ENCODE data around the gene ERP27.

ERP27 gene

GRCh38 chr12:14959463-14959862 is 21.1 kb upstream of the ERP27 start:
- DNase-seq: no peak

DNA sequence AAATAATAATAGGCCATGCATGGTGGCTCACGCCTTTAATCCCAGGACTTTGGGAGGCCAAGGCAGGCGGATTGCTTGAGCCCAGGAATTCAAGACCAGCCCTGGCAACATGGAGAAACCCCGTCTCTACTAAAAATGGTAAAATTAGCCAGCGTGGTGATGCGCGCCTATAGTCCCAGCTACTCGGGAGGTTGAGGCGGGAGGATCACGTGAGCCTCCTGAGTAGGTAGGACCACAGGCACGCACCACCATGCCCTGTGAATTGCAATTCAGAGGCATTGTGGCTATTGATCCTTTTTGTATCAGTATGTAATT is 20.7 kb upstream of the ERP27 start:
- no peak for DNase-seq

DNA sequence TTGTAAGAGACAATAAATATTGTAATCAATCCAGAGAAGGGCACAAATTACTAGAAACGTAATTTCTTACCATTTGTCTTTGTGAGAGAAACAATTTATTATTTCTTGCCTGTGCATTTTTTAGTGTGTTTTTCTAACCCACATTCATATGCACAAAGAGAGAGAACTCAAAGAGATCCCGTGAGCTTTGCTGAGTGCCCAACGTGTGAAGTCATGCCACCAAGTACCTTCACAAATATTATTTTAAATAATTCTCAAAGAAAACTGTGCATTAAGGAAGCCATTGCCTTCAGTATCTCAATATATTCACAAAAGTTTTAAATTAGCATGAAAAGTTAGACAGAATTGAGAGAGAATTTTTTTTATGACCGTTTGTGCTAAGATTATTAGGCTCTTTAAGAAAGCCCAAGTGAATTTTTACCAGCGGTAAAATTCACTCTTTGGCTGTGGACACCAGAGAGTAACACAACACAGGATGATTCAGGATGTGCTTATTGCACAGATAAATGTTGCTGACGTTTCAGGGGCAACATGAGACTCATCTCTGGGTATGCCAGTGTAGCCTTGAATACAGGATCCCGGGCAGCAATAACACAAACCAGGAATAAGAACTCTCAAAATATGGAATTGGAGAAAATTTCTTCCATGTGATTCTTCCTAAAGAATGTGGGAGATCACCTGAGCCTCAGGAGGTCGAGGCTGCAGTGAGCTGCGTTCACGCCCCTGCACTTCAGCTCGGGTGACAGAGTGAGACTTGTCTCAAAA is 20.2 kb upstream of the ERP27 start:
- DNase-seq: no peak

DNA sequence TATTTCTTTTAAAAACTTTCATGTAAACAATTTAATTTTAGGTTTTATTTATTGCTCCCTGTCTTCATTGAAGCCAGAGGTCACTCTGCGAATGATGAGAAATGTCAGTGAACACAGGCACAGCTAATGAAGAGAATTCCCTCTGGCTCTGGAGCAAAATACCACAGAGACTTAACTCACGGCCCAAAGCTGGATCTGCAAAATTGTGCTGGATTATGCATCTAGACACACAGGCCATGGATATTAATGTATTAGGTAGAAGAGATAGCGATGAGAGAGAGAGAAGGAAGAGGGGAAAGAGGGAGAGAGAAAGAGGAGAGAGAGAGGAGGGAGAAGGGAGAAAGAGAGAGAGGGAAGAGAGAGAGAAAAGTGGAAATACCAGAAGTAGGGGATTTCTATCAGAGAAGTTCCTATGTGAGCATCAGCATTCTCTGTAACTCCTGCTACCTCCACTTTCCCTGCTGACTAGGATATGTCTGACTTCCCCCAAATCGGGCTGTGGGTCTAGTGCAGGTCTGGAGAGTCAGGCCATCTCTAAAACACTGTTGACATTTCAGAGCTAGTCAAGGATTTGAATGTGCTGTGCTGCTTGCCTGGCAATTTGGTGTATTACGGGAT is 19.3 kb upstream of the ERP27 start:
- DNase-seq: no peak

GRCh38 chr12:14956905-14957304 is 18.6 kb upstream of the ERP27 start:
- DNase-seq: no peak

DNA sequence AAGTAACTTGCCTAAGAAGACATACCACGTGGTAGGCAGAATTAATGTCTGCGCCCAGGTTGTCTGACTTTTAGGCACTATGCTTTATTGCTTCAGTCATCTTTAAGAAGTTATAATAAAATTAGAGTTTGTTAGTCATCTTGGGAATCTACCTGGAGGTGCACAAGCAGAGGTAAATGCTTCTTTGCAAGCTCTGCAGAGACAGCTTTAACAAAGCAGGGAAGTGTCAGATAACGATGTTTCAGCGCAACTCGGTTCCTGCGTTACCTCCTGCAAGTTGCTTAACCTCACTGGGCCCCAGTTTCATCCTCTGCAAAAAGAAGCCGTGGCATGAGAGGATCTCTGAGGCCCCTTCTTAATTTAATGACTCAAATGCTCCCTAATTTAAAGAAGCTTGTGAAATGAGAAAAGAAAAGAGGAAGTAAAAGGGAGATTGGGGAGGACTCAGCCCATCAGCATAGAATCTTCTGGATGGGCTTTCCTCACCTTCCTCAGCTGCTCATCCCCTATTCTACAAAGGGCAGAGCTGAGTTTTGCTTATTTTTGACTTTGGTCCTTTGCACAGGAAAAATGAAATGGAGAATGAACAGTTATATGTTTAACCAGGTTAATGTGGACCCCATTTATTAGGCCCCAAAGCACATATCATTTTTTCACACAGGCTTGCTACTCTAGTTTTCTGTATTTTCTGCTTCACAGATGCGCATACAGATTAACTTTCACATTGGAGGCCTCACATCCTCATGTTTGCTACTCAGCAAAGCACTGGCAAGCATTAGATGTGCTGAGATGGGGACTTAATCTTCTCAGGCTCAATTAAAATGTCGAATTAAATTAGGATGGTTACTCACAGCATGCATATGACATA is 17.9 kb upstream of the ERP27 start:
- DNase-seq: no peak

GRCh38 chr12:14954269-14954668 is 15.9 kb upstream of the ERP27 start:
- no peak for DNase-seq

GRCh38 chr12:14953752-14954151 is 15.4 kb upstream of the ERP27 start:
- no peak for DNase-seq

GRCh38 chr12:14952299-14952921 is 14.1 kb upstream of the ERP27 start:
- DNase-seq: peak; percentile 30

GRCh38 chr12:14951851-14952250 is 13.5 kb upstream of the ERP27 start:
- DNase-seq: no peak

DNA sequence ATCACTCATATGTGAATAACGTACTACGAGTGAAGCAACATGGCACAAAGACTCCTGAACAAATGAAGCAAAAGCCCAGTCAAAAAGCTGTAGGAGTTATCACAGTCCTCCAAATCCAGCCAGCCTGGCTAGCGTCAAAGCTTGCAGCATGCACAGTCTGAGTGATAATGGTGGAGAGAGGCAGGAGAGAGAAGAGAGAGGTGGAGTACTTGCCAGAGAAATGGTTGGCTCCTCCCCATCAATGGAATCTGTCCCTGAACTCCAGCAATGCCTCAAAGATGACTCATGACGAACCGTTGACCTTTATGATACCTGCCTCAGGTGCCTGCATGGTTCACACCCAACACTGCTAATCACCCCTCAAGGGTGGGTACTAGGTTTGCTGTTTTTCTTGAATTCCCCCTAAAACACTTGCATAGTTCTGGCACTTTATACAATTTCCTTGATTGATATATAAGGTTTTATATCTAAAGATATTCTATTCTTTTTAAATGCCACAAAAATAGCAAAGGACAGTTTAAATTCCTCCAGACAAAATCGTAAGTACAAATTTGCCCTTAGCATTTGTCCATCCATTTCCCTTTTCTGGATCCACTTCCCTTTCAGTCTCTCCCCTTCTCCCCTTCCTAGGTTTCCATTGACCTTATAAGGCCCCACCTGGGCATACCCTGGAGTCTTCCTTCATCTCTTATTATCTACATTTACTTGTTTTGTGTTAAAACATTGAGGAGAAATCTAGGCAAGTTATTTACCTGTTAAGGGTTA is 12.8 kb upstream of the ERP27 start:
- DNase-seq: no peak

DNA sequence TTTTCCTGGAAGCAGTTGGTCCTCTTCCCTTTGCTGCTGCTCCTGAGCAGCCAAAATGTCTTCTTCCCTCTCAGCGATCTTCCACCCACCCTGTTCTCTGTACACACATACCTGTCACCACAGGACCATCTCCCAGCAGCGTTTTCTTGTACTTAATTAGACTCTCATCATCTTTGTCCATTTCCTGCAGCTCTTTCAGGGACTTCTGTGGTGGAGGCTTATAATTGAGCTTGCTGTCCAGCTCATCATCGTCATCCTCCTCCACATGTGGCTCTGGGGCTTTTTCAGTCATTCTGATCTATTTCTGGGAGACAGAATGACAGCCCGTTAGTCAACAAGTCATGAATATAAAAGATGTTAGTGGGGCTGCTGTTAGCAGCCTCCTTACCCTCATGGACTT is 12.1 kb upstream of the ERP27 start:
- no peak for DNase-seq

DNA sequence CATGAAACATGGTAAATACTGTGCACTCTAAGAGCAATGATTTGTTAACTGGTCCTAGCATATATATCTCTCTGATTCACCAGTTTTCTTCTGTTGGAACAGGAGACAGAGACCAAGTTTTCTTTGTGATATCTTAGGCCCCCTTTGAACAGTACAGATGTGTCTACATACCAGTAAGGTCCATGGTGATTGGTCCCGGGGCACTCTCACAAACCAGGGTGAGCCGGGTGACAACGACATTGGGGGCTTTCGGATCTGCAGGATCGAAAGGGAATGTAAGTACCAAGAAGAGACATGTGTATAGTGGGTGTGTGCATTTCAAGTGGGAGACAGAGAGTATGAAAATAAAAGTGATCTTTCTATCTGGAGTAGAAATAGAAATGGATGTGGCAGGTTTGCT is 11.3 kb upstream of the ERP27 start:
- no peak for DNase-seq

DNA sequence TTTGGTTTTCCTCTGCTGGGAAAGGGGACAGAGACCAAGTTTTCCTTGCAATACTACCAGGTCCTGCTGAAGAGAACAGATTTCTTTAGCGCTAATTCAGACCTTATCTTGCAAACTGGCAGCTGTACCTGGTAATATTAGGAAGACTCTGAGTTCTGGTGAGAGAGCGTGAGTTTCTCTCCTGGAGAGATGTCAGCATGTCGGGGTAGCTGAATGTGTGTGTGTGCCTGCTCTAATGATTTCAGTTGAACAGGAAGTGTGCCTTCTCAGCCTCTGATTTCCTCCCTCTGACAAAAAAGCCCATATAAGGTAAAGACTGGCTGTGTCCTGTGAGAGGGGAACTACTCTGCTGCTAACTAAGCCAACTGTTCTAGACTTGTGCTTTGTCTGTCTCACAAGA is 10.3 kb upstream of the ERP27 start:
- DNase-seq: peak; percentile 6

GRCh38 chr12:14946861-14947260 is 8.5 kb upstream of the ERP27 start:
- DNase-seq: no peak

DNA sequence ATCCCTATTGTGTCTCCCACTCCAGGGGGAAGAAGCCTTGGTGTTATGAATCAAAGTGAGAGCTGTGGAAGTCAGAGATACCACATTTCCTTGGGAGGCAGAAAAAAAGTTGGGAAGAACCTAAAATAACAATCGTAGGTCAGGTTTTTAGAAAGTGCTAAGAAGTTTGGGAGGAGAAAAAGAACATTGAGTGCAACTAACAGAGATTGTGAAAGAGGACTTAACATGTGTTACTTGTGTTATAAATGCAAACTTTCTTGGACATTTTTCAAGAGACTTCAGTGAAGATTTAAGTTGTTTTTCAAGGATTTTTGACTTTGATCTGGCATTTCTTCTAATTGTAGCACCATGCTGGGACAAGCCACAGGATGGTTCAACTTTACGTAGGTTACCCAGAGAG is 7.8 kb upstream of the ERP27 start:
- DNase-seq: no peak

DNA sequence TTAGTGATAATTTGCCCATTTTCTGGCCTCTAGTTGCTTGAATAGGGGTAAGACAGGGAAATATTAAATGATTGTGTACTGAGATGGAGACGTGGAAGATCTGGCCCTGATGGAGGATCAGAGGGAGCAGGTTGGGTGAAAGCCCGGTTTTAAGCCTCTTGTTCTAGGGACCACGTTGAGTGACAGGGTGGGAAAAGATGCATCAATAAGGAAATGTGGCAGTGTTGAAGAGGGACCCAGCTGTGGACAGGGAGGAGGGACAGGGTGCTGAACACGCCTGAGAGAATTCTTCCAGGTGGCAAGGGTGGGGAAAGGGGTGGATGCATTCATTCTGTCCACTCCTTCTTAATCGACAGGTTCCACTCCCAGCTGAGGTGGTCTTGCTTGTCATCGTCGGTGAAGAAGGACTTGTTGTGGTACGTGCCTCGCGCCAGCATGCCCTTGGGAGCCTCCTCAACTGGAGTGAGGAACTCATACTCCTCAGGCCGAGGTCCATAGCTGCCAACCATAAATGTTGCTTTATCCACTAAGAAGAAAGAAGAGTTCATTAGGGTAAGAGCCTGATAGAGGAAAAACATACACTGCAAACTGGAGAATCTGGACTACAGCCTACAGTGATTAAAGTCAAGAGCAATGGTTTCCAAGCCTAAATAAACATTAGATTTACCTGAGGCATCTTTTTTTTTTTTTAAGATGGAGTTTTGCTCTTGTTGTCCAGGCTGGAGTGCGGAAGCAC is 4.0 kb upstream of the ERP27 start:
- DNase-seq: no peak

DNA sequence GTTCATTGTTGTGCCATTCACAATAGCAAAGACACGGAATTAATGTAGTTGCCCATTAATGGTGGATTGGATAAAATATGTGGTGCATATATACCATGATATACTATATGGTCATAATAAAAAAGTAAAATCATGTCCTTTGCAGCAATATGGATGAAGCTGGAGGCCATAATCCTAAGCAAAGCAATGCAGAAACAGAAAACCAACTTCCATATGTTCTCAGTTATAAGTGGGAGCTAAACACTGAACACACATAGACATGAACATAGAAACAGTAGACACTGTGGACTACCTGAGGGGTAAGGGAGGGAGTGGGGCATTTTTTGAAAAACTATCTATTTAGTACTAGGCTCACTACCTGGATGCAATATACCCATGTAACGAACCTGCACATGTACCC is 3.0 kb upstream of the ERP27 start:
- DNase-seq: no peak

- no peak for DNase-seq
Measured at GRCh38 chr12:14937689-14938088, 648 bp downstream of the ERP27 start.

GRCh38 chr12:14937014-14937413 is 1.3 kb downstream of the ERP27 start:
- no peak for DNase-seq

GRCh38 chr12:14936224-14936861 is 2.0 kb downstream of the ERP27 start:
- no peak for DNase-seq

GRCh38 chr12:14935031-14935430 is 3.3 kb downstream of the ERP27 start:
- no peak for DNase-seq

Measured in midbrain (tissue), 1 donor.